Lower lobe of right lung (tissue), 2 donors: Measurements from ENCODE around the gene PASK. TPM values are rescaled to one million over a fixed set of nuclear protein-coding genes. Genes with fewer than 3 reads are reported as not detected.

Source experiments
- ATAC-seq, 2 donors: fragments of 200-7000 bp; cut with Tn5 transposase; one replicate each; pipeline ENCODE4 v1.9.1; 2020 to 2022; ENCODE audit warnings: mild to moderate bottlenecking in 2 of 2, moderate library complexity in 2 of 2
- DNase-seq: peaks from one replicate; pipeline ENCODE4 v3.0.0-alpha.2; 2020
- H3K27ac ChIP-seq: fragments of 200-600 bp; one replicate; pipeline ENCODE4 v1.8.0; 2022
- H3K27me3 ChIP-seq: fragments of 200-600 bp; one replicate; pipeline ENCODE4 v1.8.0; 2022; ENCODE audit warnings: low read depth
- H3K36me3 ChIP-seq: fragments of 200-600 bp; one replicate; pipeline ENCODE4 v1.8.0; 2022; ENCODE audit warnings: mild to moderate bottlenecking
- H3K4me1 ChIP-seq: fragments of 200-600 bp; one replicate; pipeline ENCODE4 v1.8.0; 2022
- H3K4me3 ChIP-seq: fragments of 200-600 bp; one replicate; pipeline ENCODE4 v1.8.0; 2022; ENCODE audit warnings: mild to moderate bottlenecking
- H3K9me3 ChIP-seq: fragments of 200-600 bp; one replicate; pipeline ENCODE4 v1.8.0; 2022
- intact Hi-C: fragments of 100-400 bp; cut with DNase I; formaldehyde crosslinking; loops from one replicate; pipeline ENCODE4 v1.11.0; 2022
- total RNA-seq: library from RNA; stranded (reverse); fragmentation: NEBNext Ultra II Directional; extraction: Animal tissue kit (Norgen Biotek cat#: 25700); gene quantifications from one replicate; pipeline ENCODE4 v1.2.1, GENCODE V29; 2021
- TF ChIP-seq, protein P1 (sequence below): fragments of 200-600 bp; IDR thresholded peaks from one replicate; pipeline ENCODE4 v1.8.0; 2022; ENCODE audit warnings: antibody characterized with exemption, mild to moderate bottlenecking
- donor health status: DM: no; HTN: yes; CAD: no; lungs with severe emphysema.

The PASK gene
- total RNA-seq, 1 donor from 2014 or later = 10.8 TPM

DNA sequence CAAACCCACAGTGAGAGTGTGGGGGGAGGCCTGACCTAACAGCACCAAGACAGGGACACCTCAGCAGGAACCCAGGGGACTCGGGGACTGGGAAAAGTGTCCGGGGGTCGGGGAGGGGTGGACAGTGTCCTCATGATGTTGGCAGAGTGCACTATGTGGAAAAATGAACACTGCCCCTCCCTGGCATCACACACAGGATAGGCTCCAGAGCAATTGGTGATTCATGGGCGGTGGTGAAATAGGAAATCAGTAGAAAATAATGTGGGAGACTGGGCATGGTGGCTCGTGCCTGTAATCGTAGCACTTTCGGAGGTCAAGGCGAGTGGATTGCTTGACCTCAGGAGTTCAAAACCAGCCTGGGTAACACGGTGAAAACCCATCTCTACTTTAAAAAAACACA is 35.6 kb upstream of the PASK start:
- intact Hi-C loops = no loop called here
- Histone ChIP-seq H3K4me3 (no peak overlapping the region), H3K36me3 (peaks cover 37% of the 10 kb centered on the region), H3K4me1 (no peaks in the 10 kb centered on the region), H3K27ac (no peak overlapping the region), H3K9me3 (no peaks in the 10 kb centered on the region), H3K27me3 (no peaks in the 10 kb centered on the region)
- TF ChIP-seq, protein P1, sequence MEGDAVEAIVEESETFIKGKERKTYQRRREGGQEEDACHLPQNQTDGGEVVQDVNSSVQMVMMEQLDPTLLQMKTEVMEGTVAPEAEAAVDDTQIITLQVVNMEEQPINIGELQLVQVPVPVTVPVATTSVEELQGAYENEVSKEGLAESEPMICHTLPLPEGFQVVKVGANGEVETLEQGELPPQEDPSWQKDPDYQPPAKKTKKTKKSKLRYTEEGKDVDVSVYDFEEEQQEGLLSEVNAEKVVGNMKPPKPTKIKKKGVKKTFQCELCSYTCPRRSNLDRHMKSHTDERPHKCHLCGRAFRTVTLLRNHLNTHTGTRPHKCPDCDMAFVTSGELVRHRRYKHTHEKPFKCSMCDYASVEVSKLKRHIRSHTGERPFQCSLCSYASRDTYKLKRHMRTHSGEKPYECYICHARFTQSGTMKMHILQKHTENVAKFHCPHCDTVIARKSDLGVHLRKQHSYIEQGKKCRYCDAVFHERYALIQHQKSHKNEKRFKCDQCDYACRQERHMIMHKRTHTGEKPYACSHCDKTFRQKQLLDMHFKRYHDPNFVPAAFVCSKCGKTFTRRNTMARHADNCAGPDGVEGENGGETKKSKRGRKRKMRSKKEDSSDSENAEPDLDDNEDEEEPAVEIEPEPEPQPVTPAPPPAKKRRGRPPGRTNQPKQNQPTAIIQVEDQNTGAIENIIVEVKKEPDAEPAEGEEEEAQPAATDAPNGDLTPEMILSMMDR = no peak
- DNase-seq = no peak
- no peak for ATAC-seq

DNA sequence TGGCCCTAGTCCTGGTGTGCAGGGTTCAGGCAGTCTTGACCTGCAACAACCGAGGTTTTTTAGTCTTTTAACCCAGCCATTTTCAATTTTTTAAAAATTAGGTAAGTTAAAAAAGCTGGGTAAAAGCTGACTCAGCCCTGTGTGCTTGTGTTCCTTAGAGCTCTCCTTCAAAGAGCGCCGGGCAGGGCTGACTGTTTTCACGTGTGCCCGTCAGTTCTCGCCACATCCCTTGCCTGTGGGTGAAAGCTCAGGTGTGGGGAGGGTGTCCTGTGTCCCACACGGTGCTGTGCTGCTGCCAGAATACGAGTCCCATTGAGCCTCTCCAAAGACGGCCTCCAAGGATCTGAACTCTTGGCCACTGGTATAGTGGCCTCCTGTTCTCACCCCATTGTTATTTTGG is 33.9 kb upstream of the PASK start:
- TF ChIP-seq, protein P1 = no peak
- intact Hi-C loops = no loop called here
- H3K4me1 ChIP-seq = no peaks in the 10 kb centered on the region
- ATAC-seq (no peak), DNase-seq (no peak)
- no peak overlapping the region for H3K27ac ChIP-seq
- H3K27me3 ChIP-seq = no peaks in the 10 kb centered on the region
- no peak overlapping the region for H3K4me3 ChIP-seq
- H3K9me3 ChIP-seq = no peaks in the 10 kb centered on the region
- peaks cover 49% of the 10 kb centered on the region for H3K36me3 ChIP-seq

DNA sequence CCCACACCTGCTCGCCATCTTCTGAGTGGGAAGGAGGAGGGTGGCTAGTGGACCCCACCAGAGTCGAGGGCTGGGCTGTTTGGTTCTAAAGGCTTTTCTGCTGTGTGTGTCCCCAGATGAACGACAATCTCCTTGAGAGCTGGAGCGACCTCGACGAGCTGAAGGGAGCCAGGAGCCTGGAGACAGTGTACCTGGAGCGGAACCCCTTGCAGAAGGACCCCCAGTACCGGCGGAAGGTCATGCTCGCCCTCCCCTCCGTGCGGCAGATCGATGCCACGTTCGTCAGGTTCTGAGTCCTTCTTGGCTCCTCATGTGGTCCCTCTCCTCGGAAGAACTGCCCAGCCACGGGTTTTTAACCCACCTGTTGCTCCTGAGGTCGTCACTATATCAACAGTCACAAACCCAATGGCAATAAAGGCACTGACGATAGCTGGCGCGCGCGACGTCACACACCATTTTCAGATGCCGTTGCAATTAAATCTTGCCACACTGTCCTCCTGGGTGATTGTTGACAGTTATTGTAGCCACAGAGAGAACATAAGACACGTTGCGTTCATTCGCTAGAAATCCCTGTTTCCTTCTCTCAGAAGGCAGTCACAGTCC is 33.4 kb upstream of the PASK start:
- TF ChIP-seq, protein P1 = no peak
- intact Hi-C loops = no loop called here
- DNase-seq (no peak), ATAC-seq (no peak)
- no peak overlapping the region for H3K27ac ChIP-seq
- no peak overlapping the region for H3K4me3 ChIP-seq
- H3K27me3 ChIP-seq = no peaks in the 10 kb centered on the region
- peaks cover 53% of the 10 kb centered on the region for H3K36me3 ChIP-seq
- no peaks in the 10 kb centered on the region for H3K4me1 ChIP-seq
- no peaks in the 10 kb centered on the region for H3K9me3 ChIP-seq

DNA sequence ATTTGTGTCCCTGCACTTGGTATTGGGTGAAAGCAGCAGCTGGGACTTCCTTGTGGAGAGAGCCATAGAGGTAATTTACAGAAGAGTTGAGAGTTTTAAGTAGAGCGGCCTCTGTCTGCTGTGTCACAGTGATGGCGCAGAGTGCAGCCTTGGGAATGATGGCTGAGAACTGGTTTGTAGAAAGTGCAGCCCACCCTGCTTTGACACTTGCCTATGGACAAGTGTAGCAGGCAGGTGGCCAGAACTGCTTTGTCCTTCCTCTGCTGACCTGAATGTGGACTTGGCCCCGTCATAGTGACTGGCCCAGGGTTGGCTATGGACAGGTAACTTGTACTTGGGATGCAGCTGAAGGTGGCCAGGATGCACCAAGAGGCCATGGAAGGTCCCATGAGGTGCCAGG is 32.9 kb upstream of the PASK start:
- TF ChIP-seq, protein P1 = no peak
- no peak for ATAC-seq
- Histone ChIP-seq H3K4me1 (no peaks in the 10 kb centered on the region), H3K36me3 (peaks cover 58% of the 10 kb centered on the region), H3K27me3 (no peaks in the 10 kb centered on the region), H3K27ac (no peak overlapping the region), H3K9me3 (no peaks in the 10 kb centered on the region), H3K4me3 (no peak overlapping the region)
- intact Hi-C loops = no loop called here
- DNase-seq = no peak

DNA sequence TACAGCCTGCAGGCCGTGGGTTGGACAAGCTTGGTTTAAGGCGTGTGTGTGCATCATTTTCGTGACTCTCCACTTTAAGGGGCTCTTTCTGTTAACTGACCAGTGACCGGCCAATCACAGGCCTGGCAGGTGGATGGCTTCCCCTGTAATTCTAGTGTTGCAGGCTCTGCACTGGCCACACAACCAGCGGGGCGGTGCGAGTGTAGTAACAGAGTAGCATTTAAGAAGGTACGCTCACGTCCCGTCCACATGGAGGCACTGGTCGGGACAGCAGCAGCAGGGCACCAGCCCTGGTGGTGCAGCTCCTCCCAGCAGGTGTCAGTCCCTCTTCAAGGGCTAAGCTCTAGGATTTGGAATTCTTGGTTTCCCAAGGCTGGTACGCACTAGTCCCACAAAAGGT is 31.2 kb upstream of the PASK start:
- TF ChIP-seq, protein P1 = no peak
- DNase-seq (no peak), ATAC-seq (no peak)
- no peaks in the 10 kb centered on the region for H3K27me3 ChIP-seq
- H3K36me3 ChIP-seq = peaks cover 67% of the 10 kb centered on the region
- intact Hi-C loops = no loop called here
- no peaks in the 10 kb centered on the region for H3K9me3 ChIP-seq
- no peak overlapping the region for H3K4me3 ChIP-seq
- no peak overlapping the region for H3K27ac ChIP-seq
- no peaks in the 10 kb centered on the region for H3K4me1 ChIP-seq
